Endometrium (tissue), 2 donors: Measurements from ENCODE around the gene PCBP4.
"Not testable (repeated sequence)": the region's sequence is repeated elsewhere in the genome, so short reads cannot be mapped to it uniquely, and the experiment has no call there.

Source experiments
- FAIRE-seq: peaks from 2 replicates; lab custom pipeline; 2012; peaks lifted over from hg19 to GRCh38; lab: Jason Lieb, UNC
- donor health status: control.
- donor health status: control.

The PCBP4 gene

GRCh38 chr3:51993657-51994056 is 26.4 kb upstream of the PCBP4 start:
- not testable (repeated sequence) for FAIRE-seq

- no peak for FAIRE-seq
Observed at GRCh38 chr3:51992017-51992682, 24.9 kb upstream of the PCBP4 start.

- FAIRE-seq = not testable (repeated sequence)
Observed at GRCh38 chr3:51990501-51990971, 23.3 kb upstream of the PCBP4 start.

- FAIRE-seq = no peak
Observed at GRCh38 chr3:51988286-51989146, 21.3 kb upstream of the PCBP4 start.

- no peak for FAIRE-seq
Observed at GRCh38 chr3:51987568-51987967, 20.3 kb upstream of the PCBP4 start.

- FAIRE-seq = no peak
Observed at GRCh38 chr3:51986010-51986947, 19.0 kb upstream of the PCBP4 start.

- no peak for FAIRE-seq
Observed at GRCh38 chr3:51985063-51985462, 17.8 kb upstream of the PCBP4 start.

- FAIRE-seq = no peak
Observed at GRCh38 chr3:51984269-51984647, 17.0 kb upstream of the PCBP4 start.

GRCh38 chr3:51983578-51984268 is 16.5 kb upstream of the PCBP4 start:
- FAIRE-seq = no peak

- no peak for FAIRE-seq
Observed at GRCh38 chr3:51982838-51983577, 15.8 kb upstream of the PCBP4 start, which contains the start of gene ACY1. Gene ACY1 (plus strand): TSS chr3:51983535. CDS start chr3:51984065, 530 bp downstream.

GRCh38 chr3:51982352-51982837 is 15.1 kb upstream of the PCBP4 start:
- no peak for FAIRE-seq

- no peak for FAIRE-seq
Observed at GRCh38 chr3:51980253-51980652, 13.0 kb upstream of the PCBP4 start.

- FAIRE-seq = no peak
Observed at GRCh38 chr3:51978143-51978502, 10.9 kb upstream of the PCBP4 start.

- FAIRE-seq = no peak
Observed at GRCh38 chr3:51977446-51978142, 10.3 kb upstream of the PCBP4 start.

GRCh38 chr3:51975852-51976549 is 8.7 kb upstream of the PCBP4 start:
- no peak for FAIRE-seq

- FAIRE-seq = no peak
Observed at GRCh38 chr3:51974963-51975851, 8.0 kb upstream of the PCBP4 start, which contains the start of gene ABHD14A. Gene ABHD14A (plus strand): TSS chr3:51975064. CDS start chr3:51975136, 72 bp downstream.

- no peak for FAIRE-seq
Observed at GRCh38 chr3:51974277-51974962, 7.2 kb upstream of the PCBP4 start.

GRCh38 chr3:51971350-51971749 is 4.1 kb upstream of the PCBP4 start:
- no peak for FAIRE-seq
